NT2/D1 (cell line): Measurements from ENCODE around the gene SRCIN1.

ENCODE experiments used
- DNase-seq: peaks from one replicate; pipeline ENCODE4 v3.0.0-alpha.2; 2011; ENCODE audit warnings: low read depth, low spot score
- H3K27me3 ChIP-seq: 2 replicates; pipeline ENCODE4 v1.6.0; 2011; ENCODE audit warnings: mild to moderate bottlenecking; ENCODE audit not compliant: insufficient read length, insufficient read depth
- H3K36me3 ChIP-seq: 2 replicates; pipeline ENCODE4 v1.6.1; 2011; ENCODE audit warnings: mild to moderate bottlenecking, low read length, mixed read lengths; ENCODE audit not compliant: insufficient read depth, insufficient read length
- H3K4me1 ChIP-seq: 2 replicates; pipeline ENCODE4 v1.5.1; 2011; ENCODE audit not compliant: insufficient read depth, insufficient read length
- H3K4me3 ChIP-seq: 2 replicates; pipeline ENCODE4 v1.5.1; 2011; ENCODE audit warnings: low read depth; ENCODE audit not compliant: insufficient read length
- H3K9ac ChIP-seq: 2 replicates; pipeline ENCODE4 v1.6.0; 2011; ENCODE audit warnings: low read depth; ENCODE audit not compliant: insufficient read length
- H3K9me3 ChIP-seq: 2 replicates; pipeline ENCODE4 v1.5.1; 2011; ENCODE audit warnings: mild to moderate bottlenecking, low read length; ENCODE audit not compliant: insufficient read depth
- SUZ12 ChIP-seq: IDR thresholded peaks from 2 replicates; pipeline ENCODE4 v1.6.1; 2011; ENCODE audit not compliant: insufficient read length, insufficient read depth; ENCODE audit errors: extremely low read depth
- YY1 ChIP-seq: IDR thresholded peaks from 2 replicates; pipeline ENCODE4 v1.6.1; 2011; ENCODE audit not compliant: insufficient read length, insufficient read depth
- ZNF274 ChIP-seq: IDR thresholded peaks from 2 replicates; pipeline ENCODE4 v1.6.1; 2011; ENCODE audit warnings: mild to moderate bottlenecking, low read depth, low read length

Gene SRCIN1

DNA sequence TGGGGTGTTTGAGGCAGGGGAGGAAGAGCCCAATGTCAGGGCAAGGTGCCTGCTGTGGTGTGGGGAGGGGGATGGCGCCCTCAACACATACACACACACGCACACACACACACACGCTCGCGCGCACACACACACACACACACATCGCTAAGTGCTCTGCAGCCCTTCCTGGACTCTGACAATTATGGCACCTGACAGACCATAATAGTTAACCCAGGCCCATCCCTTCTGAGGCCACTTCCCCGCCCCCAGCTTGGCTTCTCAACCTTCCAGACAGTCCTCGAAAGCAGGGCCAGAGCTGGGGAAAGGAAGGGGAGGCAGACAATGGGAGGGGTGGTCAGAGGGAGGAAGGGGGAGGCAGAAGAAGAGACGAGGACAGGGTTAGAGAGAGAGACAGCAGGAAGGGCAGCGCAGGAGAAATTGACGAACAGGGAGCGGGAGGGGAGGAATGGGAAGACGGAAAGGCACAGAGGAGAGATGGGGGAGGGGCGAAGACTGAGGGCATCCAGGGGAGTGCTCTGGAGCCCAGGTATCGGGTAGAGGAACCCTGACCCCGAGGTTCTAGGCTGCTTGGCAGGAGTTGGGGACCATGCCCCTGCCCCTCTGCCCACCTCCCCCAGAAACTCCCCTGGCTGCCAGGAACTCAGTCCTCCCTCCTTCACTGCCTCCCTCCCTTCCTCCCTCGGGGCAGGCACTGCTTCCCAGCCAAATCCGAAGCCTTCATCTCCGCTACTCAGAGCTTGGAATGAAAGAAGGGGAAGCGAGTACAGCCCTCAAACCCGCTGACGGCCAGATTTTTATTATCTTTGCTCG, 4.0 kb downstream of the SRCIN1 start:
- no peak for DNase-seq
- Histone ChIP-seq H3K9me3 (no peaks in the 10 kb centered on the region), H3K4me1 (peaks cover 49% of the 10 kb centered on the region), H3K9ac (peak overlapping the region; percentile 58), H3K36me3 (no peaks in the 10 kb centered on the region), H3K27me3 (peaks cover 16% of the 10 kb centered on the region), H3K4me3 (peak overlapping the region; percentile 35)
- TF ChIP-seq SUZ12 = no peak
- TF ChIP-seq ZNF274 = no peak
- no peak for TF ChIP-seq YY1

DNA sequence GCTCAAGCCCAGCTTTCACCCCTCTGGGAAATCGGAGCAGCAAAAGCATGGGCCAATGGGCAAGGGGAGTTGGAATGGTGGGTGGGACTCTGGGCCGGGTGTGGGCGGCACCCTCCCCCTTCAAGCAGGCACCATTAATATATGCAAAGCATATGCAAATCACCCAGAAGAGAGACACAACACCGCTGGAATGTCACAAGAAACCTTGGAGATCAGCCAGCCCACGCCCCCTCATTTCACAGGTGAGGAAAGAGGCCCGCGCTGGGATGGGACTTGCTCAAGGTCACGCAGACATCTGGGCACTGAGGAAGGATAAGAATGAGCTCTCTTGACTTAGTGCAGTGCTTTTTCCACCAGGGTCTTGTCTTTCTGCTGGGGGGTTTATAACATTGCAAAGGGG, 4.8 kb downstream of the SRCIN1 start:
- H3K36me3 ChIP-seq = no peaks in the 10 kb centered on the region
- TF ChIP-seq ZNF274 (no peak), SUZ12 (no peak), YY1 (no peak)
- no peak for DNase-seq
- H3K4me3 ChIP-seq = no peak overlapping the region
- peaks cover 52% of the 10 kb centered on the region for H3K4me1 ChIP-seq
- peak overlapping the region; percentile 58 for H3K9ac ChIP-seq
- H3K27me3 ChIP-seq = peaks cover 16% of the 10 kb centered on the region
- no peaks in the 10 kb centered on the region for H3K9me3 ChIP-seq

DNA sequence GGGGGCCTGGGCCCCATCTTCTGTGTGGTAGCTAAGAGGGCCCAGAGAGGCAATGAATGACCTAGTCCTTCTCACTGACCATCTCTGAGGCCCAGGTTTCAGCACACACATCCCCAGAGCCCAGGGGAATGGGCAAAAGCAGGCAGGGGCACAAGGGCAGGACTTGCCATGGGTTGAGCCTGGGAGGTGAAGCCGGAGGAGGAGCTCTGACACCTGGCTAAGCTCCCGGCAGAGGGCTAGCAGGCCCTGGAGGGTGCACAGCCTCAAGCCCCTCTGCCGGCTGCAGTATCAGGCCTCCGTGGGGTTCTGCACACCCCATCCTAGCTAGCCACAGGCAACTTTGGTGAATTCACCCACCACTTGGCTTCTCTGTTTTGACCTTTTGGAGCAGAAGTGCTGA, 5.3 kb downstream of the SRCIN1 start:
- DNase-seq = no peak
- no peak overlapping the region for H3K4me3 ChIP-seq
- TF ChIP-seq SUZ12 (no peak), YY1 (no peak), ZNF274 (no peak)
- peaks cover 56% of the 10 kb centered on the region for H3K4me1 ChIP-seq
- H3K9me3 ChIP-seq = no peaks in the 10 kb centered on the region
- H3K27me3 ChIP-seq = peaks cover 16% of the 10 kb centered on the region
- peak overlapping the region; percentile 39 for H3K9ac ChIP-seq
- no peaks in the 10 kb centered on the region for H3K36me3 ChIP-seq

DNA sequence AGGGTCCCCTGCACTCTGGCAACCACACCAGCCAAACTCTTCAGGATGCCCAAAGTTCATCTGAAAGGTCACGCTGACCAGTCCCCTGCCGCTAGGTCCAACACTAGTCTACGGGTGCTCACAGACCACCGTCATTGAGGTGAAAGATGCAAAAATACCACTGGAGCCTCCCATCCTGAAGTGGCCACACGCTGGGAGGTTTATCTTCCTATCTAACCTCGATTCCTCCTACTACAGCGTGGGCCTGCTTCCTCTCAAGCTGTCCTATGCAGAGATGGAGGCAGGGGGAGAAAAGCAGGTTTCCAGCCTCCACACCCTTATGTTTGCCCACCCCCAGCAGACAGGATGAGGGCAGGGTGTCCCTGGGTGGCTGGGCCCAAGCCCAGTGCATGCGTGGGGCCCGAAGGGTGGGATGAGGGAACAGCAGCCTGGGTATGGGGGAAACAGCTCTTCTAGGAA, 6.3 kb downstream of the SRCIN1 start:
- Histone ChIP-seq H3K27me3 (peaks cover 10% of the 10 kb centered on the region), H3K4me3 (no peak overlapping the region), H3K9me3 (no peaks in the 10 kb centered on the region), H3K36me3 (no peaks in the 10 kb centered on the region), H3K4me1 (peaks cover 62% of the 10 kb centered on the region), H3K9ac (peak overlapping the region; percentile 14)
- TF ChIP-seq SUZ12 = no peak
- DNase-seq = no peak

DNA sequence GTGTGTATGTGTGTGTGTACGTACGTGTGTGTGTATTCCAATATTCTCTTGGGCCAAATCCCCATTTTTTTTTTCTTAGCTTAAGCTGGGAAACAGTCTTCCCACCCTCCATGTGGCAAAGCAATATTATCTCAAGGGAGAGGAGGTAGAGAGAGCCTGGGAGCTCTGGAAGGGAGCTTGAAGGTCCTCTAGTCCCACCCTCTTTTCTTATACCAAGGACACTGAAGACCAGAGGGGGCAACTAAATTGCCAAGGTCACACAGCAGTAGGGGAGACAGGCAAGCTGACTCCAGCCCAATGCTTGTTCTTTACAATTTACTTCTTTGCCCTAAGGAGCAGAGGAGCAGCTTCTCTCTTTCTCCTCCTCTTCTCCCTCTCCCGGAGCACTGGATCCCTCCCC, 6.8 kb downstream of the SRCIN1 start:
- H3K27me3 ChIP-seq = peaks cover 6% of the 10 kb centered on the region
- no peaks in the 10 kb centered on the region for H3K36me3 ChIP-seq
- no peaks in the 10 kb centered on the region for H3K9me3 ChIP-seq
- H3K4me1 ChIP-seq = peaks cover 62% of the 10 kb centered on the region
- no peak for DNase-seq
- no peak for TF ChIP-seq SUZ12
- TF ChIP-seq ZNF274 = no peak
- no peak for TF ChIP-seq YY1
- H3K4me3 ChIP-seq = no peak overlapping the region
- H3K9ac ChIP-seq = no peak overlapping the region

DNA sequence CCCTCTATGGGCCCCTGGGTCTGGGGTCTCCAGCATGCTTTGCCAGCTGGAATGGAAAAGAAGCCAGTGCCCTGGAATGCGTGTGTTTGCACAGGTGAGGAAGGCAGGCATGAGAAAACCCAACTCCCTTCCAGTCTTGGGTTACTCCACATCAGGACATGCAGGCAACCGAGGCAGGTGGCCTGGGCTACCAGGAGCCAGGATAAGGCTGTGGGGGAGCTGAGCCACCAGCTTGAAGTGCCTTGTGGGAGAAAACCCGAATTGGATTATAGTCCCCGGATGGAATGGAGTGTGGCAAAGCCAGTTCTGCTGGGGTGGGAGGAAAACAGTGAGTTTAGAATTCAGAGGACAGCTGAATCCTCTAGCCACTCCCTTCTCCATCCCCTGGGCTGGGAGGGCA, 7.2 kb downstream of the SRCIN1 start:
- peak; percentile 89 for DNase-seq
- H3K4me3 ChIP-seq = no peak overlapping the region
- TF ChIP-seq ZNF274 = no peak
- no peak for TF ChIP-seq YY1
- no peak for TF ChIP-seq SUZ12

DNA sequence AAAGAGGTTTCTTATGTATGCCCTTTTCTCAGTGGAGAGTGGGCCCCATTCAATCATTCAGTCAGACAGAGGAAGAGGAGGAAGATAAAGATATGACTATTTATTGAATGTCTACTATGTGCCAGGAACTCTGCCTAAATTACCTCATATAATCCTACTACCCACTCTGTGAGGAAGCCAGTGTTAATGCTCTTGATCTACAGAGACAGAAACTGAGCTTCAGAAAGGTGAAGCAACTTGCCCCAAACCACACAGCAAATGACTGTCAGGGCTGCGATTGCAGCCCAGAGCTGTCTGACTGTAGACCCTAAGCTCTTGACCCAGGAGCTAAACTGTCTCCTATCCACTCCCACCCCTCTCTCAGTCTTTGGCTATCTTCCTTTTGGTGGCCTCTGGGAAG, 8.4 kb downstream of the SRCIN1 start:
- peaks cover 65% of the 10 kb centered on the region for H3K4me1 ChIP-seq

More for the DNA sequence above, 7.2 kb downstream of the SRCIN1 start:
- peaks cover 66% of the 10 kb centered on the region for H3K4me1 ChIP-seq
- peaks cover 4% of the 10 kb centered on the region for H3K27me3 ChIP-seq
- H3K36me3 ChIP-seq = no peaks in the 10 kb centered on the region
- no peak overlapping the region for H3K9ac ChIP-seq
- H3K9me3 ChIP-seq = no peaks in the 10 kb centered on the region

More for the DNA sequence above, 8.4 kb downstream of the SRCIN1 start:
- H3K36me3 ChIP-seq = no peaks in the 10 kb centered on the region
- TF ChIP-seq SUZ12 (no peak), ZNF274 (no peak), YY1 (no peak)
- H3K4me3 ChIP-seq = no peak overlapping the region
- no peak for DNase-seq
- no peak overlapping the region for H3K9ac ChIP-seq
- peaks cover 2% of the 10 kb centered on the region for H3K27me3 ChIP-seq
- no peaks in the 10 kb centered on the region for H3K9me3 ChIP-seq
